Loucy (cell line): Measurements from ENCODE around the gene TTLL13.

Experiments used
- EZH2phosphoT487 ChIP-seq: fragments of 200-600 bp; IDR thresholded peaks from 2 replicates; pipeline ENCODE4 v1.6.1; 2018; ENCODE audit warnings: antibody characterized with exemption, mild to moderate bottlenecking, moderate library complexity, borderline replicate concordance
- TF ChIP-seq, protein P1 (sequence below): fragments of 200-600 bp; sonication (generic); conservative IDR thresholded peaks from 2 replicates; pipeline ENCODE4 v1.5.1; 2014; ENCODE audit warnings: mild to moderate bottlenecking, antibody characterized with exemption, low read length

- TF ChIP-seq, protein P1, sequence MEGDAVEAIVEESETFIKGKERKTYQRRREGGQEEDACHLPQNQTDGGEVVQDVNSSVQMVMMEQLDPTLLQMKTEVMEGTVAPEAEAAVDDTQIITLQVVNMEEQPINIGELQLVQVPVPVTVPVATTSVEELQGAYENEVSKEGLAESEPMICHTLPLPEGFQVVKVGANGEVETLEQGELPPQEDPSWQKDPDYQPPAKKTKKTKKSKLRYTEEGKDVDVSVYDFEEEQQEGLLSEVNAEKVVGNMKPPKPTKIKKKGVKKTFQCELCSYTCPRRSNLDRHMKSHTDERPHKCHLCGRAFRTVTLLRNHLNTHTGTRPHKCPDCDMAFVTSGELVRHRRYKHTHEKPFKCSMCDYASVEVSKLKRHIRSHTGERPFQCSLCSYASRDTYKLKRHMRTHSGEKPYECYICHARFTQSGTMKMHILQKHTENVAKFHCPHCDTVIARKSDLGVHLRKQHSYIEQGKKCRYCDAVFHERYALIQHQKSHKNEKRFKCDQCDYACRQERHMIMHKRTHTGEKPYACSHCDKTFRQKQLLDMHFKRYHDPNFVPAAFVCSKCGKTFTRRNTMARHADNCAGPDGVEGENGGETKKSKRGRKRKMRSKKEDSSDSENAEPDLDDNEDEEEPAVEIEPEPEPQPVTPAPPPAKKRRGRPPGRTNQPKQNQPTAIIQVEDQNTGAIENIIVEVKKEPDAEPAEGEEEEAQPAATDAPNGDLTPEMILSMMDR: no peak
- TF ChIP-seq EZH2phosphoT487: no peak
These were observed 46.4 kb upstream of the TTLL13 start for GRCh38 chr15:90202929-90203328.
